H9 (cell line): ENCODE data around the gene NEDD4. TPM values are rescaled to one million over a fixed set of nuclear protein-coding genes. Genes with fewer than 3 reads are reported as not detected.

ENCODE experiments used
- DNase-seq: peaks from one replicate; pipeline ENCODE4 v3.0.0-alpha.2; 2017
- H2AFZ ChIP-seq: one replicate; pipeline ENCODE4 v1.6.1; 2013; ENCODE audit warnings: mild to moderate bottlenecking, low read length, control low read depth, moderate library complexity
- H2AK5ac ChIP-seq: 2 replicates; pipeline ENCODE4 v1.6.1; 2013; ENCODE audit warnings: low read length, control low read depth, mixed read lengths; ENCODE audit not compliant: insufficient read length
- H2BK120ac ChIP-seq: one replicate; pipeline ENCODE4 v1.6.1; 2013; ENCODE audit warnings: low read depth, mild to moderate bottlenecking, low read length, control low read depth, inconsistent platforms; ENCODE audit not compliant: poor library complexity, severe bottlenecking
- H2BK12ac ChIP-seq: 2 replicates; pipeline ENCODE4 v1.6.1; 2013; ENCODE audit warnings: low read length, control low read depth, mixed read lengths, low read depth; ENCODE audit not compliant: insufficient read length
- H2BK15ac ChIP-seq: 2 replicates; pipeline ENCODE4 v1.6.1; 2013; ENCODE audit warnings: low read depth, low read length, control low read depth
- H2BK20ac ChIP-seq: one replicate; pipeline ENCODE4 v1.6.1; 2013; ENCODE audit warnings: low read depth, mild to moderate bottlenecking, low read length, control low read depth, inconsistent platforms; ENCODE audit not compliant: poor library complexity, severe bottlenecking
- H2BK5ac ChIP-seq: 2 replicates; pipeline ENCODE4 v1.6.1; 2013; ENCODE audit warnings: low read length, control low read depth, mixed read lengths; ENCODE audit not compliant: insufficient read length
- H3K14ac ChIP-seq: 2 replicates; pipeline ENCODE4 v1.6.1; 2013; ENCODE audit warnings: low read length, control low read depth; ENCODE audit not compliant: insufficient read depth
- H3K18ac ChIP-seq: 2 replicates; pipeline ENCODE4 v1.6.1; 2013; ENCODE audit warnings: low read depth, mild to moderate bottlenecking, mixed read lengths, low read length, control low read depth; ENCODE audit not compliant: insufficient read length
- H3K23ac ChIP-seq: 2 replicates; pipeline ENCODE4 v1.6.1; 2013; ENCODE audit warnings: low read length, control low read depth, mixed read lengths, low read depth; ENCODE audit not compliant: insufficient read length
- H3K23me2 ChIP-seq: 2 replicates; pipeline ENCODE4 v1.6.1; 2013; ENCODE audit warnings: low read depth, mild to moderate bottlenecking, mixed read lengths, low read length, control low read depth; ENCODE audit not compliant: insufficient read length, poor library complexity, severe bottlenecking
- H3K27ac ChIP-seq: 2 replicates; pipeline ENCODE4 v1.5.1; 2013; ENCODE audit warnings: low read length, control low read depth, mixed read lengths, low read depth; ENCODE audit not compliant: insufficient read length
- H3K27me3 ChIP-seq: 2 replicates; pipeline ENCODE4 v1.6.1; 2013; ENCODE audit warnings: low read length, control low read depth, inconsistent platforms; ENCODE audit not compliant: insufficient read depth
- H3K4ac ChIP-seq: 2 replicates; pipeline ENCODE4 v1.6.1; 2013; ENCODE audit warnings: low read depth, mild to moderate bottlenecking, control low read depth, inconsistent platforms, low read length, moderate library complexity
- H3K4me1 ChIP-seq: 2 replicates; pipeline ENCODE4 v1.6.1; 2013; ENCODE audit warnings: low read length, control low read depth, inconsistent platforms; ENCODE audit not compliant: insufficient read depth
- H3K4me2 ChIP-seq: 2 replicates; pipeline ENCODE4 v1.6.1; 2013; ENCODE audit warnings: low read length, control low read depth, mixed read lengths; ENCODE audit not compliant: insufficient read length, insufficient read depth
- H3K56ac ChIP-seq: 2 replicates; pipeline ENCODE4 v1.6.1; 2013; ENCODE audit warnings: low read depth, mild to moderate bottlenecking, mixed read lengths, low read length, control low read depth; ENCODE audit not compliant: insufficient read length
- H3K79me1 ChIP-seq: 2 replicates; pipeline ENCODE4 v1.6.1; 2013; ENCODE audit warnings: low read depth, mild to moderate bottlenecking, moderate library complexity, low read length, control low read depth, inconsistent platforms; ENCODE audit not compliant: insufficient read depth, poor library complexity, severe bottlenecking
- H3K79me2 ChIP-seq: 2 replicates; pipeline ENCODE4 v1.6.1; 2013; ENCODE audit warnings: low read length, control low read depth, inconsistent platforms; ENCODE audit not compliant: insufficient read depth
- H3K9ac ChIP-seq: 2 replicates; pipeline ENCODE4 v1.6.1; 2013; ENCODE audit warnings: low read length, control low read depth, mixed read lengths; ENCODE audit not compliant: insufficient read length; ENCODE audit errors: extremely low read depth
- H3K9me3 ChIP-seq: one replicate; pipeline ENCODE4 v1.6.1; 2013; ENCODE audit warnings: low read depth, low read length, inconsistent platforms; ENCODE audit not compliant: control insufficient read depth
- H3T11ph ChIP-seq: one replicate; pipeline ENCODE4 v1.6.1; 2013; ENCODE audit warnings: mild to moderate bottlenecking, low read length, control low read depth, inconsistent platforms
- H4K20me1 ChIP-seq: one replicate; pipeline ENCODE4 v1.6.1; 2013; ENCODE audit not compliant: control insufficient read depth, insufficient read length, insufficient read depth
- H4K5ac ChIP-seq: 2 replicates; pipeline ENCODE4 v1.6.1; 2013; ENCODE audit warnings: low read depth, mild to moderate bottlenecking, mixed read lengths, low read length, control low read depth; ENCODE audit not compliant: insufficient read length
- H4K8ac ChIP-seq: replicated peaks from 2 replicates; pipeline ENCODE4 v1.6.1; 2013; ENCODE audit warnings: low read length, control low read depth, mixed read lengths, low read depth; ENCODE audit not compliant: insufficient read length
- H4K91ac ChIP-seq: 2 replicates; pipeline ENCODE4 v1.6.1; 2013; ENCODE audit warnings: low read depth, mild to moderate bottlenecking, moderate library complexity, mixed read lengths, low read length, control low read depth; ENCODE audit not compliant: insufficient read length
- H3K27ac Mint-ChIP-seq, 3 experiments: 2 replicates in 2 of 3; 3 replicates in 1 of 3; pipeline ENCODE4 v1.8.0; 2020 to 2021; ENCODE audit warnings: mixed read lengths in 3 of 3, mild to moderate bottlenecking in 1 of 3, moderate library complexity in 1 of 3
- H3K27me3 Mint-ChIP-seq: 2 replicates; pipeline ENCODE4 v1.8.0; 2021; ENCODE audit warnings: low read depth, mild to moderate bottlenecking, moderate library complexity, mixed read lengths
- H3K36me3 Mint-ChIP-seq, 3 experiments: 2 replicates in 2 of 3; 3 replicates in 1 of 3; pipeline ENCODE4 v1.8.0; 2020 to 2021; ENCODE audit warnings: low read depth in 3 of 3, mixed read lengths in 3 of 3; ENCODE audit not compliant: insufficient read depth in 1 of 3
- H3K4me1 Mint-ChIP-seq, 2 experiments: 2 replicates each; pipeline ENCODE4 v1.8.0; 2020; ENCODE audit warnings: mixed read lengths in 2 of 2
- H3K4me3 Mint-ChIP-seq, 2 experiments: 2 replicates in 1 of 2; 3 replicates in 1 of 2; pipeline ENCODE4 v1.8.0; 2020 to 2021; ENCODE audit warnings: mild to moderate bottlenecking in 2 of 2, mixed read lengths in 2 of 2, moderate library complexity in 1 of 2
- H3K9me3 Mint-ChIP-seq, 2 experiments: 2 replicates in 1 of 2; 3 replicates in 1 of 2; pipeline ENCODE4 v1.8.0; 2020; ENCODE audit warnings: mild to moderate bottlenecking in 2 of 2, mixed read lengths in 2 of 2, moderate library complexity in 1 of 2
- WGBS: extraction: QIAGEN DNeasy Blood & Tissue Kit; methylation state at CpG from one replicate; pipeline ENCODE4 v1.1.7; 2013; ENCODE audit warnings: missing lambda C conversion rate, low lambda C conversion rate, mixed read lengths; ENCODE audit not compliant: insufficient read length; ENCODE audit errors: extremely low coverage; 5-methylcytosine and 5-hydroxymethylcytosine counted together
- total RNA-seq: library from RNA; stranded (reverse); gene quantifications from 2 replicates; pipeline ENCODE4 v1.2.1, GENCODE V29; 2021
- TF ChIP-seq, protein P1 (sequence below): fragments of 200-600 bp; sonication (generic); conservative IDR thresholded peaks from 3 replicates; pipeline ENCODE4 v1.8.0; 2021; ENCODE audit warnings: antibody characterized with exemption, mild to moderate bottlenecking

The NEDD4 gene
- total RNA-seq, 1 experiment from 2014 or later, result 9.6 TPM

- H3K27me3 Mint-ChIP-seq, result no peaks in the 10 kb centered on the region; the same call in 1 of the 2 replicates
- TF ChIP-seq, protein P1, sequence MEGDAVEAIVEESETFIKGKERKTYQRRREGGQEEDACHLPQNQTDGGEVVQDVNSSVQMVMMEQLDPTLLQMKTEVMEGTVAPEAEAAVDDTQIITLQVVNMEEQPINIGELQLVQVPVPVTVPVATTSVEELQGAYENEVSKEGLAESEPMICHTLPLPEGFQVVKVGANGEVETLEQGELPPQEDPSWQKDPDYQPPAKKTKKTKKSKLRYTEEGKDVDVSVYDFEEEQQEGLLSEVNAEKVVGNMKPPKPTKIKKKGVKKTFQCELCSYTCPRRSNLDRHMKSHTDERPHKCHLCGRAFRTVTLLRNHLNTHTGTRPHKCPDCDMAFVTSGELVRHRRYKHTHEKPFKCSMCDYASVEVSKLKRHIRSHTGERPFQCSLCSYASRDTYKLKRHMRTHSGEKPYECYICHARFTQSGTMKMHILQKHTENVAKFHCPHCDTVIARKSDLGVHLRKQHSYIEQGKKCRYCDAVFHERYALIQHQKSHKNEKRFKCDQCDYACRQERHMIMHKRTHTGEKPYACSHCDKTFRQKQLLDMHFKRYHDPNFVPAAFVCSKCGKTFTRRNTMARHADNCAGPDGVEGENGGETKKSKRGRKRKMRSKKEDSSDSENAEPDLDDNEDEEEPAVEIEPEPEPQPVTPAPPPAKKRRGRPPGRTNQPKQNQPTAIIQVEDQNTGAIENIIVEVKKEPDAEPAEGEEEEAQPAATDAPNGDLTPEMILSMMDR, result no peak
These were observed 44.6 kb upstream of the NEDD4 start for GRCh38 chr15:56038015-56038414.

More at GRCh38 chr15:56038015-56038414, 44.6 kb upstream of the NEDD4 start:
- Histone ChIP-seq H2BK15ac (no peak overlapping the region), H2BK12ac (no peak overlapping the region), H3K79me2 (no peaks in the 10 kb centered on the region), H2BK5ac (no peak overlapping the region), H3K56ac (no peak overlapping the region), H4K5ac (no peak overlapping the region), H3K23ac (no peak overlapping the region), H4K8ac (no peak overlapping the region), H3K23me2 (no peaks in the 10 kb centered on the region), H3K4me1 (peaks cover 3% of the 10 kb centered on the region; the same call in 1 of the 2 replicates), H4K91ac (no peak overlapping the region), H3K9me3 (no peaks in the 10 kb centered on the region), H2BK20ac (no peak overlapping the region), H3K27me3 (no peaks in the 10 kb centered on the region), H3K18ac (no peak overlapping the region), H3K4ac (no peak overlapping the region), H3K4me2 (no peak overlapping the region), H3K14ac (no peak overlapping the region), H3K79me1 (no peaks in the 10 kb centered on the region), H2AK5ac (no peak overlapping the region), H3T11ph (no peak overlapping the region), H4K20me1 (no peaks in the 10 kb centered on the region), H2BK120ac (no peak overlapping the region), H3K27ac (no peak overlapping the region), H3K9ac (no peak overlapping the region), H2AFZ (no peak overlapping the region)
- WGBS, result no CpG with 5 or more reads among the region's 3 CpGs
- DNase-seq, result no peak
- Mint-ChIP-seq H3K36me3 (no peaks in the 10 kb centered on the region), H3K4me1 (peaks cover 13% of the 10 kb centered on the region in 2 experiments), H3K27ac (no peak overlapping the region), H3K9me3 (no peaks in the 10 kb centered on the region), H3K4me3 (no peak overlapping the region)
